HG02678 (cell line): ENCODE results near the gene ABHD17C.

Source experiments
- ATAC-seq: cut with Tn5 transposase; IDR thresholded peaks from one replicate; pipeline ENCODE4 v1.9.1; 2021; ENCODE audit warnings: mild to moderate bottlenecking, moderate library complexity; ENCODE audit not compliant: unreplicated experiment

ABHD17C gene

DNA sequence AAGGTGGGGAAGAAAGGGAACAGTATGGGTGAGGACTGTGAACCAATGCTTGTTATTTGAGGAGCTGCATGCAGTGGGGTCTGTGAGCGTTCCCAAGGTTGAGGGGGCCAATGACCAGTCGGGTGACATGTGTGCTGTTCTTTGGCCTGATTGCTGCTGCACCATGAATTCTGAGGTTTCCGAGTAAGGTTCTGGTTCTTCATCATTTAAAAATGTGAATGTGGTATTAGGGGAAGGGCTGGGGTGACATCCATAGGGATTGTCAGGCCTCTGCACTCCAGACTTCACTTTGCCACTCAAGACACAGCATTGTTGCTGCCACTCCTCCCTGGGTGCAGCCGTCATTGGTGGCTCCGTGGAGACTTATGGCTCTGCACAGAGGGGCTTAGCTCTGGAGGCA lies 32.5 kb downstream of the ABHD17C start:
- ATAC-seq = no peak

DNA sequence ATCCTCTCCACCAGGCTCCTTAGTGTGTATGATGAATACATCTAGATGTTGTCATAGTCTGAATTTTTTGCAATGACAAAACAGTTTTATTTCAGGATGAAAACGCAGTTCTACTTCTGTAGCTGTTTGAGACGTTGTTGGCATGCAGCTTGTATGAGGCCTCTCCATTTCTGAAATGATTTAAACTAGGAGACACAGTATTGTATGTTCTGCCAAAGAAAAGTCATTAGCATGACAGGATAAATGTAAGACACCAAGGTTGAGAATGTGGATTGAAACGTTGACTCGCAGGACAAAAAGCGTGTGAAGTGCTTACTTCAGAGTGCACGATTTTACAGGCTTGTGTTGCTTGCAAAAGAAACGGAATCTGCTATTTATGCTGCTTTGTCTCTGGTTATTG lies 35.3 kb downstream of the ABHD17C start:
- no peak for ATAC-seq

DNA sequence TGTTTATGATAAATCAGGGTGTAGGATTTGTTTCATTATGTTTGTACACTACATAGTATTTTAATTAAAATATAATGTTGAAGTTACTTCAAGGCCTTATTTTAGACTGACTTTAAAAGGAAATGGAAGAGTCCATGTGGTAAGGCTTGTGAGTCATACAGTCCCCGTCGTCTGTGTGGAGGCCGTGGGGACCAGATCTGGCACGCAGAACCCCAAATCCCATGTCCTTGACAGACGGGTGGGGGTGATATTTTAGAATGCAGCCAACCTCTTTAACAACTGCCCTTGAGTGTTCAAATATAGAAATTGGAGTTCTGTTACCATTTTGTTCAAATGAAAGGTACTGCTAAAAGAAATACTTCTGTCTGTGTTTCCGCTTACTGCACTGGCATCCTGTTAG lies 35.8 kb downstream of the ABHD17C start:
- ATAC-seq = no peak

DNA sequence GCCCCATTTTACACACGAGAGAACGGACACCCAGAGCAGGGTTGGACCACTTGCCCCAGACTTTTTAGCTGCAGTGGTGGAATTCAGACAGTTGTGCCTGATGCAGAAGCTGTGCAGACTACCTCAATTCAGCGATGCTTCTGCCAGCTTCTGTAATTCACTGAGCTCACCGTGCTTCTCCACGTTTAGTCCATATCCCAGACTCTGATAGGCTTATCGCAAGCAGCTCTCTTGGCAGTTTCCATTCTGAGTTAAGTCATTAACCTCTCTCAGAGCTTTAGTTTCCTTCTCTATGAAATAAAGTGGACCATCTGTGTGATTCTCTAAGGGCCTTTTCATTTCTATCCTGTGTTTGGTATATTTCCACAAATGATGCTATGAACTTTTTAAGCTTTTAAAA lies 37.1 kb downstream of the ABHD17C start:
- no peak for ATAC-seq

DNA sequence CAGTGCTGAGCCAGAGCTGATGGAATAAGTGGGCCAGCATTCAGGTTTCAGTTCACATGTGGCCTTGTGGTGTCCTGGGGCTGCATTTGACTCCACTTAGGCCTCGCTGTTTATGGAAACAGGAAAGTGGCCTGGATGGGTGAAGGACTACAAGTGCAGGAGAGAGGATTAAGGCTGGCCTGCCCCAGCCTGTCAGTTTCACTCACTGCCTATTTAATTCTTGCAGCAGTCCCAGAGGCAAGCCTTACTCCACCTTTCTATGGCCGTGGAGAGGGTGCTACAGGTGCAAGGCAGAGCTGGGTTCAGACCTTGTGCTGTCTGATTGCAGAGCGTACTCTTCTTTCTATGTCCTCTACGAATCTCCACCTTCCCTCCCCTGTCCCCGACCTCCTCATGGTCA lies 37.7 kb downstream of the ABHD17C start:
- no peak for ATAC-seq

DNA sequence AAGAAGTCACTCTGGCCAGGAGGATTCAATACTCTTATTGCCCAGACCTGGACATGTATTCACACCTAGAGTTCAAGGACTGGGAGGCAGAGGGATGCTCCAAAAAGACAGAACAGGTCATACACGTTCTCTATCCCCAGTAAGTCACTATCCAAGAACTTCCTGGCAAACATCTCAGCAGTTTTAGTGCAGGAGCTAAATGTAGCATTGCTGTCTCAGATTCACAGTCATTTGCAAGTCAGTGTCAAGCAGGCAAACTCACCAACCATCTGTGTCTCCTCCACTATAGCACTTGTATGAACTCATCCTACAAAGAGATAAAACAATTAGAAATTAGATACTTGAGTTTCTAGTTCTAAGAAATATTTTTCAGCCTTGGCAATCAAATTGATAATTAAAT lies 38.4 kb downstream of the ABHD17C start:
- no peak for ATAC-seq

DNA sequence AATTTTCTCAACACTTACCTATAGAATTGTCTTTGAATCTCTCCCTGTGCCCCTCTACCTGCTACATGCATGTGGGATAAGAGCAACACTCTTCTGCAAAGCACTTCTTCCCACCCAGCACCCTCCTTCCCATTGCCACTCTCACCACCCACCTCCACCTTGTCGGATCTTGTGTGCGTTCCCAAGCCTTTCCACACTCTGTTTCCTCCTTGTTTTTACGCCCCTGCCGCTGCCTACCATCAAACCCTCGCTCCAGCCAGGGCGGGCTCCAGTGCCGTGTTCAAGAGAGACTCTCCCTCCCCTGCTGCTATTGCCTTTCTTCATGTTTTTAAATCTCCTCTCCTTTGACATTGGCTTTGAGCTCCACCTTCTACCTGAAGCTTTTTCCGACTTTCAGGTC lies 40.2 kb downstream of the ABHD17C start:
- no peak for ATAC-seq

DNA sequence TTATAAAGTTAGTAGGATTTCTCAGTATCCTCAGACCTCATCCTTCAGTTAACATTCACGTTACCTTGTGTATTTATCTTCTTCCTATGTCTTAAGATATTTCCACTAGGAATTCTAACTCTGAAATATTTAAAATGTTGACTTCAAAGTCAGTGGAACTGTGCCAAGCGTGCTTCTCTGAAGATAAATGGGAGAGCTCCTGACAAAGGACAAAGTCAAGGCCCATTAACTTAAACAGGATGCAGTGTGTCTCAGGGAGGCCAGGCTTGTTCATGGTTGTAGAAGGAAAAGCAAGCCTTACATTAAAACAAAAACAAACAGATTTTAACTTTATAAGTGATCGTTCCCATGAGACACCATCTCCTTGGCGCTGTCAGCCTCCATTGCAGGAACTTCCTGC lies 41.5 kb downstream of the ABHD17C start:
- ATAC-seq = no peak

DNA sequence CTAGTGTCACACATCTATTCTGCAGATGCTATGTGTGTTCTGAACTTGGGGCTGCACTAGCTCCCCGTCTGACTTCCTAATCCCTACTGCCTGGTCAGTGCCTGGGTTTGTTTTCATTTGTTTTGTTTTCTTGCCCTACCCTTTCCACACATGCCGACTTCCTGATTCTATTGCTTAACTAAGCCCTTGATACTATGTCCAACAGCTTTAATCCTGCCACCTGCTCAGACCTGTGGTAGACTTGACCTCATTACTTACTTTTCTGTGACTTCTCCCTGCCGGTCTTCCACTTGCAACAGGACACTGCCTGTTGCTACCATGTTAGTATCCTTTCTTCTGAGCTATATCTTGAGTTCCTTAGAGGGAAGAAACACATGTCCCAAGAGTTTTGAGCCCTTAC lies 44.8 kb downstream of the ABHD17C start:
- no peak for ATAC-seq

DNA sequence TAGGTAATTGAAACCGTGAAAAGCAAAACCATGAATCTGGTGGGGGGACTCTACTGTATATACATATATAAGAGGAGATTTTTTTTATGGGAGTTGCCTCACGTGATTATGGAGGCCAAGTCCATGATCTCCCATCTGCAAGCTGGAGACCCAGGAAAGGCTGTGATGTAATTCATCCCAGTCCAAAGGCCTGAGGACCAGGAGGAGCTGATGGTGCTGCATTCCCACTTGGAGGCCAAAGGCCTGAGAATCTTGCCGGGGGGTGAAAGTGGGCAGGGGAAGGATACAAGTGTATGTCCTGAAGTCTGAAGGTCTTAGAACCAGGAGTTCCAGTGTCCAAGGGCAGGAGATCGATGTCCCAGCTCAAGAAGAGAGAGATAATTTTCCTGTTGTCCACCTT lies 47.0 kb downstream of the ABHD17C start:
- ATAC-seq = no peak

DNA sequence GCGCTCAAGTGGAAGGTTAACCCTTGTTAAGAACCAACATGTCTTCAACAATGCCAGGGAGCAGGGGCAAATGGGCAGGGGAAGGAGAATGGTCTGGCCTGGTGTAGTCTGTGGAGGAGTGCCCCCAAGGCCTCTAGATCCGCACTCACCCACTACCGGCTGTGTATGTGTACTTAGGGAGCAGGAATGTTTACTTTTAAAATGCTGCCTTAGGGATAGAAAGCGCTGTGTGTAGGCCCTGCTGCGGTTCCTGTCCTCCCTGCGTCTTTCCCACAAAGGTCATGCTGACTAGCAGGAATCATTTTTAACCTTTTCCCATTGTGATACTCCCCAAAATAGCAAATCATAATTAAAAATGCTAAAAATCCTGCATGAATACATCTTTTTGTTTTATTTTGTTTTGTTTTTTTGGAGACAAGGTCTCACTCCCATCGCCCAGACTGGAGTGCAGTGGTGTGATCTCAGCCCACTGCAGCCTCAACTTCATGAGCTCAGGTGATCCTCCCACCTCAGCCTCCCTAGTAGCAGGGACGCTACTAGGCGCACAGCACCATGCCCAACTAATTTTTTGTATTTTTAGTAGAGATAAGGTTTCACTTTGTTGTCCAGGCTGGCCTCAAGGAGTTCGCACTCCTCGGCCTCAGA lies 48.2 kb downstream of the ABHD17C start:
- ATAC-seq = no peak

DNA sequence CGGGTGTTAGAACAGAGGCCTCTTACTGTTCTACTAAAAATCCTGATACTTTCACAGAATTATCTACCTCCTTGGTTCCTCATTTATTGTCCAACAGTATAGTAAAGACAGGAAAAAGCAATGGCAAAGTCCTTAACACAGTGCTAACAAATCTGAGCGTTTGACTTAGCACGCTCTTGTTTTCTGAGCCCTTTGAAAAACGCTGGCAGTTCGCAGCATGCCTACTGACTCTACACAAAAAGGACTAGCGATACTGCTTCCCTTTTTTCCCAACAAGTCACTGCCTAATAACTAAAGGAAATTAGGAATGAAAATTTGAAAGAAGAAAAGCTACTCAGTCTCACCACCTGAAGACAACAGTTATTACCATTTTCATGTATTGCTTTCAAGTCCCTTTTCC lies 49.3 kb downstream of the ABHD17C start:
- ATAC-seq = no peak

DNA sequence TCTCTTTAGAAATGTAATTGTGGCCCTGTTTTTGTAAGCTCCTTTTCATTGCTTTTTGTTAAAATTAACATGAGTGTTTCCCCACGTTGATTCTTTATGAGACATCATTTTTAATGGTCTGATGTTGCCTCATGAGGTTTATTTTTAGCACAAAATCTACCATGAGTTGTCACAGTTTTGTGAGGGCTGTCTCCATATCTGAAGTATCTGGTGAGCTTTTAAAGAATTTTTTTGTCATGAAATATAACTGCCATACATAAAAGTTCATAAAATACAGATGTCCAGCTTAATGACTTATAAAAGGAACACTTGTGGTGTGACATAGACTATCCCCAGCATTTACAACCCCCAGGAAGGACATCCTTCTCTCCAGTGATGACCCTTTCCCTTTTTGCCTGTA lies 49.7 kb downstream of the ABHD17C start:
- ATAC-seq = no peak

DNA sequence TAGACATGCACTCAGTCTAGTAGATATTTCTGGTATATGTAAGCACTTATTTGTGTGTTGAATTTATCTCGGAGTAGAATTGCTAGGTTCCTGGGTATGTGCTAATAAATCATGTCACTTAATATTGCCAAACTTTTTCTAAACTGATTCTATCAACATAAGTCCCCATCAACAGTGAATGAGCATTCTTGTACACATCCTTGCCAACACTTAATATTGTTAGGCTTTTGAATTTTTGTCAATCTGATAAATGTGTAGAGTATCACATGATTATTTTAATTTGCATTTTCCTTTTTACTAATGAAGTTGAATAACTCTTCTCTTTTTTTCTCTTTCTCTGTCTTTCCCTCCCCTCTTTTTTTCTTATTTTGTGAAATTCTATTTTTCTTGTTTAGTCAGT lies 50.8 kb downstream of the ABHD17C start:
- no peak for ATAC-seq

DNA sequence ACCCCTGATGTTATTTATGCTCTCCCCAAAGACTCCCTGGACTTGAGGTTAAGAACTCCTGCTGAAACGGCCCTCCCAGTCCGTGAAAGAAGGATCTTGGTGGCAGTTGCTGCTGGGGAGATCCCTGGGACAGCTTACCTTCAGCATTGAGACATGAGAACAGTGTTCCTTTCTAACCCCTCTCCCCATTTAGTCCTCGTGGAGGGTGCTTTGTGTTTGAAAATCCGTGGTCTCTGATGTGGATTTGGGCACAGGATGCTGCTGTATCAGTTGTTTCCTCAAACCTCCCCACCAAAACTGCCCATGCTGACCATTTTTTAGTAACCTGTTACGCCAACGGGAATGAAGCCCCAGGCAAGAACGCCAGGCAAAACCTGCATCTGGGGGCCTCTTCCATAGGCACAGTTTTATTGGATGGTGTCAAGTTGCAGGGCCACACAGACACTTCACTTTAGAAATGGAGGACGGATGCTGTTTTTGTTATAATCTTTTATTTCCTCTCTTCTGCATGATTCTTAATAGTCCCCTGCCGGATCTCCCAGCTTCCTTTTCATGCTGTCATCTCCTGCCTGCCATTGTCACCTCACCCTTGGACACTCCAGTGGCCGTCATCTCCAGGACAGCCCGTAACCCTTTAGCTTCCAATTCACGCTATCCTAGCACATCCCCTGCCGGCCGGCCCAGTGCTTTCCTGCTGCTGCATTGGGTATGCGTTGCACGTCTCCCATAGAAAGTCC lies 52.4 kb downstream of the ABHD17C start:
- ATAC-seq = no peak

DNA sequence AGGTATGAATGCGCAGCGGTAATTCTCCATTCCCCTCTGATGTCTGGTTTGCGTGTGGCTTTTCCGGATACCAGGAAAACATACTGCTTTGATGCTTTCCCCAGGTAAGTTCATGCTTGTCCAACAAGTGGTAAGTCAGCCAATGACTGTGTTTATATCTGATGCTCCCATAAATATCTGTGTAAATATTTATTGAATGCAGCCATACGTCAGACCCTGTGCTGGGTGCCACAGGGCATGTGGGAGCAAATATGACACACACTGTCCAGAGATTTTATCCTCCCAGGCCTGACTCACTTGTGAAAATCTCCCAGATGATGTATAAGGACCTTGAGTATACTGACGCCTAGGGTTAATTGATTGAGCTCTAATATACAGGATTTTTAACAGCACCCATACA lies 54.5 kb downstream of the ABHD17C start:
- ATAC-seq = no peak

DNA sequence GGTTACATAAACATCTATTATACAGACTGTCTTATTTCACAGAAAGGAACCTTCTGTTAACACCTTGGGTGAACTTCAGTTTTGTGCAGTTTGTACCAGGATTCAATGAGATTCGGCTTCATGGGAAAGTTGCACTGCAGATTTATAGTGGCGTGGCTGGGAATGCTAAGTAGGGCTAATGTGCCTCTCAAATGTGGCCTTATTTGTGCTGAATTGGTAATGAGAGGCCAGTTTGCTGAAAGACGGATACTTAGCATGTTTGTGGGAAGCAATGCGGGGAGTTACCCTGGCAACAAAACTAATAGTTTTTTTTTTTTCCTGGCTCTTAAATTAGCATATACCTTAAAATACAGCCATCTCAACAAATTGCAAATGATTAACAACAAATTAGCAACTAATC lies 55.5 kb downstream of the ABHD17C start:
- no peak for ATAC-seq

DNA sequence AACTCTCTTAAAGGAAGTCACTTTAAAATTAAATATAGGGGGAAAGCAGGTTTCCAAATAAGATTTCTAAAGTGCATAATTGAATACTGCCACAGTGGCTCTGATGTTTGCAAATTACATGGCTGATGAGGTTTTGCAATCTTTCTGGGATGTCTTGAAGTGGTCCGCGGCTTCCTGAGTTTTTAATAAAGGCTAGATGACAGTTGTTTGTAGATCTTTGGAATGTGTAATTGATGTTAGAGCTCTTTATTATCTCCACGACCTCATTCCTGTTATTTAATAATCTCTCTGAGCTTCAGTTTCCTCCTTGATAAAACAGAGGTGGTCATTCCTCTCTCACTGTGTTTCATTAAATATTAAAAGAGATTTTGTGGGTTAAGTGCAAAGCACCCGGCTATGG lies 57.1 kb downstream of the ABHD17C start:
- ATAC-seq = no peak

DNA sequence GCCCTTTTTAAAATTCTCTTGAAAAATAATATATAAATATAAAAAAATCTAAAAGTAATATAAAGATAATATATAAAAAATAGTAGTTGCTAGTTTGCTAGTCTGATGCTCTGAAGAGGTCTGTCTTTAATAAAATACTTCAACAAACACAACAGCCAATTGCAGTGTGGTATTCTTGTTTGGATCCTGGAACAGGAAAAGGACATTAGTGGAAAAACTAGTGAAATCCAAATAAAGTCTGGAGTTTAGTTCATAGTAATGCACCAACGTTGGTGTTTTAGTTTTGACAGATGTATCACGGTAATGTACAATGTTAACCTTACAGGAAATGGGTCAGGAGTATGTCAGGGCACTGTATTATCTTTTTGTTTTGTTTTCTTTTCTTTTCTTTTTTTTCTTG lies 58.1 kb downstream of the ABHD17C start:
- no peak for ATAC-seq

DNA sequence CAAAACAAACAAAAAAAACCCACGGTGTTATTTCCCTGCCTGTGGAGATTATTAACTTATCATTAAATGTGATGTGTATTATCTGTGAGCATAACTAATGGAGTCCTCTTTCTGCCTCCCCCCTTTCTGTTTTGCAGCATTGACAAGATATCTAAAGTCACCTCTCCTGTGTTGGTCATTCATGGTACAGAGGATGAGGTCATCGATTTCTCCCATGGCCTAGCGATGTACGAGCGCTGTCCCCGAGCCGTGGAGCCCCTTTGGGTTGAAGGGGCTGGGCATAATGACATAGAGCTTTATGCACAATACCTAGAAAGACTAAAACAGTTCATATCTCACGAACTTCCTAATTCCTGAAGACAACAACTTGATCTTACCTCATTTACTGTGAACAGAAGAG lies 58.9 kb downstream of the ABHD17C start:
- ATAC-seq = no peak

DNA sequence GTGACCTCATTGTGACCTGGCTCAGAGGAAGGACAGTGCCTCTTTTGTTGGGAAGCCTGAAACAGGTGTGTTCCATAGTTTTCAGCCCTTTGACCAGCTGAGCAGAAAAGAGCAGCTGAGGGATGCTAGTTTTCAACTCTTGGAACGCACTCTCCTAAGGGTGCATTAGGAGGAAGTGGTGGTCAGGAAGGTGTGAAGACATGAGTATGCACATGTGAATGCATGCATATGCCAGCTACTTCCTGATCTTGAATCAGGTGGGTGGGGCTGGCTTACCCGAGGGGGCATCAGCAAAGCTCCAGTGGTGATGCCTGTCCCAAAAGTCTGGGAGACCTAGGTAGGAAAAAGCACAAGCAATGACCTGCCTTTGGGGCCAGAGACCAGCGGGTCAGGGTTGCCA lies 60.8 kb downstream of the ABHD17C start:
- no peak for ATAC-seq

DNA sequence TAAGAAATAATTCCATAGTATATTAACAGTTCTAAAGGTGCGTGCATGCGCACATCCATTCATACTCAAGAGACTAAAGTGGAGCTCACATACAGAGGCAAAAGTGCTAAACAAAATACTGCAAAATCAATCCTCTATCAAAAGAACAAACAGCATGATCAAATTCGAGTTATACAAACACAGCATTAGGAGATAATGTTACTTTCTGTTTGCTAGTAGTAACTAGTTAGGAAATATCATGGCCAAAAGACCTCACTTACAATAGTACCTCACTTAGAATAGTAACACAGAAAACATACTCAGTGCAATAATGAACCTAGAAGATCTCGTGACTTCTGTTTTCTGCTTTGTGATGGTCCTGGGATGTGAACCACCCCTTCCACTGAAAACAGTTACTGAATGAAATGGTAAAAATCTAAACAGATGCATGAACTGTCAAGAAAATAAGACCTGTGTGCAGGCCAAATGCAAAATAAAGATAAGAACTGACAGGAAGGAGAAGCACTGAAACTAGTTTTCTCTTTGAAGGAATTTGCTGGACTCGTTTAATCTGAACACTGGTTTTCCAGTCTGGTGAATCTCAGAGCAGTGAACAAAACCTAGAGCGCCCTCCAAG lies 63.1 kb downstream of the ABHD17C start:
- no peak for ATAC-seq

DNA sequence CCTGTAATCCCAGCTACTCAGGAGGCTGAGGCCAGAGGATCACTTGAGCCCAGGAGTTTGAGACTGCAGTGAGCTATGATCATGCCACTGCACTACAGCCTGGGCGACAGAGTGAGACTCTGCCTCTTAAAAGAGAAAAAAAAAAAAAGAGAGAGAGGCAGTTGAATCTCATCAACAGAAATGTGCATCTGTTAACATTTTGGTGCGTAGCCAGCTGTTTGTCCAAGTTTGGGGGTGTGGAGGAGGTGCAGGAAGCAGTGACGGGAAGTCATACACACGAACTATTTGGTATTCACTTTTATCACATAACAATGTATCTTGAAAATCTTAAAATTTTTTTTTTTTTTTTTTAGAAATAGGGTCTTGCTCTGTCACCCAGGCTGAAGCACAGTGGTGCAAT lies 65.8 kb downstream of the ABHD17C start:
- ATAC-seq = no peak
